Aorta (tissue), 5 donors: Measurements from ENCODE around the gene RAP1GDS1. TPM values are rescaled to one million over a fixed set of nuclear protein-coding genes. Genes with fewer than 3 reads are reported as not detected.
"Not testable (repeated sequence)": the region's sequence is repeated elsewhere in the genome, so short reads cannot be mapped to it uniquely, and the experiment has no call there.

Experiments
- ATAC-seq: fragments of 200-7000 bp; cut with Tn5 transposase; one replicate; pipeline ENCODE4 v1.9.1; 2022; ENCODE audit warnings: moderate library complexity; ENCODE audit not compliant: low FRiP score
- DNase-seq, 2 donors: peaks; one replicate each; pipeline ENCODE4 v3.0.0-alpha.2; 2020
- H3K27ac ChIP-seq, 2 donors: one replicate each; pipeline ENCODE4 v1.5.1; 2013; ENCODE audit warnings: low read length in 2 of 2, mild to moderate bottlenecking in 2 of 2, moderate library complexity in 2 of 2, control low read depth in 1 of 2, inconsistent platforms in 1 of 2, low read depth in 1 of 2
- H3K27me3 ChIP-seq, 2 donors: one replicate each; pipeline ENCODE4 v1.6.1; 2013; ENCODE audit warnings: control low read depth in 1 of 2, low read length in 1 of 2, mild to moderate bottlenecking in 1 of 2, moderate library complexity in 1 of 2; ENCODE audit not compliant: insufficient read depth in 2 of 2, control insufficient read depth in 1 of 2
- H3K36me3 ChIP-seq, 2 donors: one replicate each; pipeline ENCODE4 v1.6.1; 2013; ENCODE audit warnings: control low read depth in 1 of 2, low read length in 1 of 2, mild to moderate bottlenecking in 1 of 2; ENCODE audit not compliant: insufficient read depth in 2 of 2, control insufficient read depth in 1 of 2
- H3K4me1 ChIP-seq, 2 donors: one replicate each; pipeline ENCODE4 v1.6.1; 2013; ENCODE audit warnings: low read length in 2 of 2, control low read depth in 1 of 2, mild to moderate bottlenecking in 1 of 2, moderate library complexity in 1 of 2; ENCODE audit not compliant: insufficient read depth in 2 of 2, control insufficient read depth in 1 of 2
- H3K4me3 ChIP-seq, 2 donors: one replicate each; pipeline ENCODE4 v1.5.1; 2013; ENCODE audit warnings: low read length in 2 of 2, control low read depth in 1 of 2, mild to moderate bottlenecking in 1 of 2
- H3K9me3 ChIP-seq: one replicate; pipeline ENCODE4 v1.6.1; 2013; ENCODE audit warnings: mild to moderate bottlenecking, low read length; ENCODE audit not compliant: control insufficient read depth
- WGBS, 2 donors: extraction: QIAGEN DNeasy Blood & Tissue Kit; methylation state at CpG; one replicate each; pipeline ENCODE4 v1.1.7; 2013; 5-methylcytosine and 5-hydroxymethylcytosine counted together
- intact Hi-C, 2 donors: fragments of 100-400 bp; cut with DNase I; formaldehyde crosslinking; loops; one replicate each; pipeline versions ENCODE4 v1.14.2 to v1.15.0; 2022
- polyA plus RNA-seq, 2 donors: library from polyadenylated mRNA; stranded (reverse); fragments of 200-250 nt; gene quantifications; one replicate each; pipeline ENCODE4 v1.2.3, GENCODE V29; 2013
- total RNA-seq, 2 donors: library from RNA; stranded (reverse); fragmentation: NEBNext Ultra II Directional; extraction: Animal tissue kit (Norgen Biotek cat#: 25700); gene quantifications; one replicate each; pipeline ENCODE4 v1.2.1, GENCODE V29; 2021
- donor health status: healthy with polysubstance abuse.
- donor health status: Bipolar disorder and iron deficiency.
- donor health status: DM: no; HTN: no; CAD: no.
- donor health status: DM: no; HTN: no; CAD: no.
- donor health status: DM: yes; HTN: yes; CAD: no.

Gene RAP1GDS1
- total and polyA plus RNA-seq, 4 donors: 13.7 to 35.3 (median 26.4) TPM

DNA sequence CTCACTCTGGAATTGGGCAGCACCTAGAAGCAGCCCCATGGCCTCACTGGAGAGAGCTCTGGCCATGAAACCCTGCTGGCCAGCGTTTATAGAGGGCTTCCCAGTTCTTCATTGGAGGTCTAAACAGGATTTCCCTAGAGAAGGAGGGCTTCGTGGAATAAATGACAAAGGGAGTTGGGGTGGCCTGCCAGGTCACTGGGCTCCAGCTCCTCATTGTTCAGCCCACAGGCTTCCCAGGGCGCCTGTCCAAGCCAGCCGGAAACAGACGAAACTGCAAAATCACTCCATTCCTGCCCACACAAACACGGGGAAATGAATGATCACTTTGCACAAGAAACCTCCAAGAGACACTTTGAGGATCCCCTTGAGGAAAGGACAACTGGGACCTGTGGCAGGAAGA, 207.5 kb downstream of the RAP1GDS1 start:
- Histone ChIP-seq H3K9me3 (no peaks in the 10 kb centered on the region), H3K4me1 (no peaks in the 10 kb centered on the region), H3K27me3 (peaks cover 0 to 2% of the 10 kb centered on the region in 2 donors), H3K27ac (no peak overlapping the region), H3K4me3 (no peak overlapping the region), H3K36me3 (no peaks in the 10 kb centered on the region)
- 3 to 4% methylated on average over 6 of the region's 6 CpGs for WGBS, 2 donors
- intact Hi-C loops: loop anchor here (2.0 to 10.0 kb wide), 5 partner anchors 189 to 999 kb away; partner anchors contain the start of gene TSPAN5 (in 1 of the 2)
- DNase-seq (peak in 1 of 2 donors; percentile 56), ATAC-seq (peak; percentile 42)

DNA sequence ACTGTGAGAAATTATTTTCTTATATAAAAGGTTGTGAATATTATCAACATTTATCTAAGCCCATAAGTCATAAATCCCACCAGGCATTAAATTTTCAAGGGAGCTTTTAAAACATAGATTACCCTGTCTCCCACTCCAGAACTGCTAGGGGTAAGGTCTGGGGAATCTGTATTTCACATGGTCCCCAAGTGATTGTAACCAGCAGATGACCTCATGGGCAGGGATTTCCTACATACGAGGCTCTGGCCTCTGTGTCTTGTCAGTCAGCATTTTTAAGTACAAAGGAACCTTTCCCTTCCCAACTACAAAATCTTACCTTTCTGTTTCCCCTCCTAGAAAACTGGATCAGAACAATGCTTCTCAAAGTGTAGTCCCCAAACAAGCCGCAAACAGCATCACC, 208.6 kb downstream of the RAP1GDS1 start:
- no peak overlapping the region for H3K27ac ChIP-seq
- intact Hi-C loops: loop anchor here (2.0 to 10.0 kb wide), 5 partner anchors 188 to 998 kb away; partner anchors contain the start of gene TSPAN5 (in 1 of the 2)
- H3K27me3 ChIP-seq: no peaks in the 10 kb centered on the region
- H3K9me3 ChIP-seq: no peaks in the 10 kb centered on the region
- no peak for ATAC-seq
- DNase-seq: no peak
- no peaks in the 10 kb centered on the region for H3K36me3 ChIP-seq
- H3K4me3 ChIP-seq: no peak overlapping the region
- H3K4me1 ChIP-seq: no peaks in the 10 kb centered on the region
- WGBS, 2 donors: 56 to 67% methylated on average over 2 of the region's 2 CpGs

DNA sequence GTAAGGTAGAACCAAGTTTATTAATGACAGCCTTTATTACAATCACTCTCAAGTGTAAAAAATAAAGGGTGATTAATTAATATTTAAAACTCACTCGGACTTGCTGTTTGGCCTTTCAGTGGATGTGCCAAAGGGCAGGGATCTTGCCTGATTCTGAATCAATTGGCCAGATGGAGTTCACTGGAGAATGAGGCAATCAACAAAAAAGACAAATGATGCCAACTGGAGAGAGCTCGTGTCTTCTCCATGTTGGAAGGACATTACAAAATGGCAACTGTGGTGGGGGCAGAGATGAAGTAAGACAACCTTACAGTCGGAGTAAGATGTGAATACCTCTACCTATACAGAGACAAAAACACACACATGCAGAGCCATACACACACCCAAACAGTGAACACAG, 209.2 kb downstream of the RAP1GDS1 start:
- DNase-seq: no peak
- intact Hi-C loops: no loop called here
- 84 to 86% methylated on average over 3 of the region's 3 CpGs for WGBS, 2 donors
- Histone ChIP-seq H3K4me1 (no peaks in the 10 kb centered on the region), H3K4me3 (no peak overlapping the region), H3K36me3 (no peaks in the 10 kb centered on the region), H3K27me3 (no peaks in the 10 kb centered on the region), H3K27ac (no peak overlapping the region), H3K9me3 (no peaks in the 10 kb centered on the region)
- no peak for ATAC-seq

DNA sequence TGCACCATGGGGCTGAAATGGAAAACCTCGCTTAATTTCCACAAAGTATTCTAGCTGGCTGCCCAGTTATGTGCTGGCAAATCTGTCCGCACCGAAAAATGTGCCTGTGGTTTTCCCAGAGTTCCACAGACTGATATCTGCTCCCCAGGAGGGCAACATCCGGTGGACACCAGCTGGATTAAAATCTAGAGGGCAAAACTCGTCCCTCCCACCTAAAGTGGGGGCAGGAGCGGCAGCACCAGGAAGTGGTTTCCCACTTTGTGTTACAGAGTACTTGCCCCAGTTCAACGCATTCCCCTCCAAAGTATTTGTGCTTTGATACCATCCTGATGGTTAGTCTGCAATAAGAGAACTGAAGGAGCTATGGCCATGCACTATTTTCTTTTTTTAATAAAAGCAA, 209.6 kb downstream of the RAP1GDS1 start:
- 88 to 89% methylated on average over 7 of the region's 7 CpGs for whole genome bisulfite sequencing, 2 donors

DNA sequence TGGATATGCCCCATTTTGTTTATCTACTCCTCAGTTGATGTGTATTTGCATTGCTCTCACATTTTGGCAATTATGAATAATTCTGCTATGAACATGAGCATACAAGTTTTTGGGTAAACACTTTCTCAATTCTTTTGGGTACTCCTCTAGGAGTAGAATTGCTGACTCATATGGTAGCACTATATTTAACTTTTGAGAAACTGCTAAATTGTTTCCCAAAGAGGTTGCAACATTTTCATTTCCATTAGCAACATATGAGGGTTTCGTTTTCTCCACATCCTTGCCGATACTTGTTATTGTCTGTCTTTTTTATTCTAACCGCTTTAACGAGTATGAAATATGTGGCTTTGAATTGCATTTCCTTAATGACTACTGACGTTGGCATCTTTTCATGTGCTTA, 211.9 kb downstream of the RAP1GDS1 start:
- H3K27me3 ChIP-seq: no peaks in the 10 kb centered on the region
- H3K27ac ChIP-seq: no peak overlapping the region
- ATAC-seq (no peak), DNase-seq (no peak)
- WGBS, 2 donors: 89 to 90% methylated on average over 5 of the region's 5 CpGs
- H3K36me3 ChIP-seq: no peaks in the 10 kb centered on the region
- H3K4me1 ChIP-seq: no peaks in the 10 kb centered on the region
- no peaks in the 10 kb centered on the region for H3K9me3 ChIP-seq
- intact Hi-C loops: no loop called here
- H3K4me3 ChIP-seq: no peak overlapping the region

More for the DNA sequence above, 209.6 kb downstream of the RAP1GDS1 start:
- Histone ChIP-seq H3K9me3 (no peaks in the 10 kb centered on the region), H3K27ac (no peak overlapping the region), H3K27me3 (no peaks in the 10 kb centered on the region), H3K4me3 (no peak overlapping the region), H3K36me3 (no peaks in the 10 kb centered on the region), H3K4me1 (no peaks in the 10 kb centered on the region)
- DNase-seq (no peak), ATAC-seq (no peak)
- intact Hi-C loops: no loop called here

DNA sequence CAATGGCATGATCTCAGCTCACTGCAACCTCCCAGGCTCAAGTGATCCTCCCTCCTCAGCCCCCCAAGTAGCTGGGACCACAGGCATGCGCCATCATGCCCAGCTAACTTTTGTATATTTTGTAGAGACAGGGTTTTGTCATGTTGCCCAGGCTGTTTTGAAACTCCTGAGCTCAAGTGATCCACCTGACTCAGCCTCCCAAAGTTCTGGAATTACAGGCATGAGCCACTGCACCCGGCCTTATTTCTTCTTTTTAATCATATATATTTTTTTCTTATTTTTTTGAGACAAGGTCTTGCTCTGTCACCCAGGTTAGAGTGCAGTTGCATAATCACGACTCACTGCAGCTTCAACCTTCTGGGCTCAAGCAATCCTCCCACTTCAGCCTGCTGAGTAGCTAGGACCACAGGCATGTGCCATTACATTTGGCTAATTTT, 213.2 kb downstream of the RAP1GDS1 start:
- no peak overlapping the region for H3K4me3 ChIP-seq
- H3K27me3 ChIP-seq: no peaks in the 10 kb centered on the region
- ATAC-seq: no peak
- no peaks in the 10 kb centered on the region for H3K4me1 ChIP-seq
- H3K27ac ChIP-seq: no peak overlapping the region
- intact Hi-C loops: no loop called here
- 87 to 95% methylated on average over 3 of the region's 3 CpGs for WGBS, 2 donors
- H3K36me3 ChIP-seq: no peaks in the 10 kb centered on the region
- no peak for DNase-seq
- H3K9me3 ChIP-seq: no peaks in the 10 kb centered on the region

DNA sequence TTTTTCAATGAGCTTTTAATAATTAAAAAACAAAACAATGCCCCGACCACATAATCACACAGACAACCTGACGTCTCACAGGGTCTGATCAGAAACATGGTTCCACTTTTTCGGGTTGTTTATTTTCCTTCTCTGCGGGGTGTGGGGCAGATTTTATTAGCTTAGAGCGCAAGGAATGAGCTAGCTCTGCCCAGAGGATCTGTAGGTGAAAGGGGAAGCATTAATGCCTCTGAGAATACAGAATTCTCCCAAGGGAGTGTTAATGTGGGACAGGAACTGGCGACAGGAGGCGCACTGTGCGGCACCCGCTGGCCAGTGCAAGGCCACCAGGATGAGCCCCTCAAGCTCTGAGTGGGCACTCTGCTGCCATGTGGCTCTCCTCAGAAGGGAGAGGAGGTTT, 215.7 kb downstream of the RAP1GDS1 start:
- no peaks in the 10 kb centered on the region for H3K36me3 ChIP-seq
- ATAC-seq (no peak), DNase-seq (no peak)
- no peaks in the 10 kb centered on the region for H3K9me3 ChIP-seq
- intact Hi-C loops: no loop called here
- H3K27me3 ChIP-seq: no peaks in the 10 kb centered on the region
- H3K4me1 ChIP-seq: peaks cover 0 to 3% of the 10 kb centered on the region in 2 donors
- no peak overlapping the region for H3K4me3 ChIP-seq
- 86 to 91% methylated on average over 9 of the region's 9 CpGs for WGBS, 2 donors
- H3K27ac ChIP-seq: no peak overlapping the region

DNA sequence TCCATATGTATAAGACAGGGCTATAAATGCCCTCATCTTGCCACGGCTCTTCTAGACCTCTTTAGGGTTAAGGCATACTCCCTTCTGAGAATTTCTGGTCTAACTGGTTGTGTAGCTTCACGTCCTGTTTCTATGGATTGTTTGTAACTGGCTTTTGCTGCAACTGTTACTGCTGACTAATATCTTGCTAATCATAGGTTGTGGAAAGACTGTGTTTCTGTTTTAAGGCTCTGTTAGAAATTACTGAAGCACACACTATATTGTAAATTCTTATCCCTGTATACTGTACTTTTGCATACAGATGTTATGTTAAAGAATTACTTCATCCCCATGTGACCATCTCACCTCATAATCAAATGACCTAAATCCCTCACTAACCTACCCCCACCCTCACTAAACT, 218.4 kb downstream of the RAP1GDS1 start:
- H3K27me3 ChIP-seq, H3K9me3 ChIP-seq, H3K4me1 ChIP-seq, H3K36me3 ChIP-seq, DNase-seq, H3K27ac ChIP-seq, ATAC-seq, intact Hi-C loops, H3K4me3 ChIP-seq: not testable (repeated sequence)
- WGBS, 2 donors: 73 to 75% methylated on average over 2 of the region's 2 CpGs

DNA sequence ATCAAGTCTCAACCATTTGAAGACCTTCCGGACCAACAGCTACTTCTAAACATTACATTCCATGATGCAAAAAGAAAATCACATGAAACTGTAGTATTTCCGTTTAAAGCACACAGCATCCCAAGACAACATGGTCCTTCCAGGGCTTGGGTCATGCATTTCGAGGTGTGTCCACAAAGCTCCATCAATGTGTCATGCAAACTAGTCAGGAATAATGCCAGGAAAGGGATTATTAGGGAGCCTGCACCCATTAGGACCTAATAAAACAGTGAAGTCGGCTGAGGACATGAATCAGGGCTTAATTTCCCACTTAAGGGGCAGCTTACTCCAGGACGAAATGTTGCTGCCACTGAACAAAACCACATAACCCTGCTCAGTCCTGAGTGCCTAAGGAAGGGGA, 219.4 kb downstream of the RAP1GDS1 start:
- no peaks in the 10 kb centered on the region for H3K9me3 ChIP-seq
- 81 to 87% methylated on average over 5 of the region's 5 CpGs for WGBS, 2 donors

More for the DNA sequence above, 219.4 kb downstream of the RAP1GDS1 start:
- Histone ChIP-seq H3K27ac (no peak overlapping the region), H3K27me3 (no peaks in the 10 kb centered on the region), H3K36me3 (no peaks in the 10 kb centered on the region), H3K4me3 (no peak overlapping the region), H3K4me1 (peaks cover 0 to 4% of the 10 kb centered on the region in 2 donors)
- no peak for DNase-seq
- intact Hi-C loops: no loop called here
- no peak for ATAC-seq
